Gastrocnemius medialis (tissue), 4 donors: ENCODE measurements around the gene PAPPA2. TPM values are rescaled to one million over a fixed set of nuclear protein-coding genes. Genes with fewer than 3 reads are reported as not detected.

Experiments used
- ATAC-seq, 2 donors: fragments of 150-250 bp; one replicate each; pipeline ENCODE4 v1.9.1; 2016
- DNase-seq, 2 donors: peaks; one replicate each; pipeline ENCODE4 v3.0.0-alpha.2; 2019
- H3K27ac ChIP-seq, 4 donors: fragments of 200-600 bp; sonication (generic); 1 replicate in 1 of 4; 2 replicates in 3 of 4; pipeline ENCODE4 v1.5.1; 2016 to 2018; ENCODE audit warnings: mild to moderate bottlenecking in 2 of 4, moderate library complexity in 1 of 4
- H3K27me3 ChIP-seq, 3 donors: fragments of 200-600 bp; sonication (generic) in 2 of 3; 1 replicate in 1 of 3; 2 replicates in 2 of 3; pipeline versions ENCODE4 v1.5.1 to v1.6.0; 2016 to 2019; ENCODE audit warnings: mild to moderate bottlenecking in 1 of 3, moderate library complexity in 1 of 3
- H3K36me3 ChIP-seq, 2 donors: fragments of 200-600 bp; sonication (generic) in 1 of 2; one replicate each; pipeline ENCODE4 v1.5.1; 2017 to 2018
- H3K4me1 ChIP-seq, 2 donors: fragments of 200-600 bp; sonication (generic) in 1 of 2; one replicate each; pipeline ENCODE4 v1.5.1; 2016 to 2017; ENCODE audit warnings: mild to moderate bottlenecking in 2 of 2
- H3K4me3 ChIP-seq, 4 donors: fragments of 200-600 bp; sonication (generic) in 3 of 4; 1 replicate in 1 of 4; 2 replicates in 3 of 4; pipeline ENCODE4 v1.5.1; 2016 to 2019; ENCODE audit warnings: mild to moderate bottlenecking in 2 of 4
- H3K9me3 ChIP-seq, 3 donors: fragments of 200-600 bp; sonication (generic) in 2 of 3; 1 replicate in 1 of 3; 2 replicates in 2 of 3; pipeline ENCODE4 v1.5.1; 2016 to 2019
- POLR2A ChIP-seq, 2 donors: fragments of 450-650 bp; IDR thresholded peaks; one replicate each; pipeline ENCODE4 v1.6.1; 2017; ENCODE audit warnings: antibody characterized with exemption in 2 of 2, mild to moderate bottlenecking in 2 of 2, moderate library complexity in 2 of 2
- in situ Hi-C, 4 donors: fragments of 200-750 bp; cut with MboI; loops; one replicate each; pipeline versions ENCODE4 v1.15.0 to v1.8.0; 2017; ENCODE audit warnings: low sequenced_read_pairs in 4 of 4
- intact Hi-C: fragments of 100-400 bp; cut with DNase I; formaldehyde crosslinking; loops from one replicate; pipeline ENCODE4 v1.15.1; 2023; ENCODE audit warnings: low total_unique reads
- total RNA-seq, 4 donors: library from RNA; depleted of rRNA; stranded (reverse); fragments of >200 nt; gene quantifications; one replicate each; pipeline versions ENCODE4 v1.1.0 to v1.2.3, GENCODE V29; 2016
- TF ChIP-seq, protein P1 (sequence below), 5 experiments: fragments of 450-650 bp in 3 of 5; fragments of 200-600 bp in 2 of 5; sonication (generic) in 2 of 5; IDR thresholded peaks in 4 of 5; conservative IDR thresholded peaks in 1 of 5; 1 replicate in 4 of 5; 2 replicates in 1 of 5; pipeline ENCODE4 v1.5.1; 2016 to 2019; ENCODE audit warnings: antibody characterized with exemption in 5 of 5, mild to moderate bottlenecking in 3 of 5, moderate library complexity in 3 of 5

PAPPA2 gene
- total RNA-seq, 4 donors from 2014 or later: 0.11 TPM; not detected in 3

GRCh38 chr1:176735201-176735600, 272.2 kb downstream of the PAPPA2 start:
- ATAC-seq (no peak), DNase-seq (no peak)
- H3K36me3 ChIP-seq: no peaks in the 10 kb centered on the region
- H3K27me3 ChIP-seq: no peaks in the 10 kb centered on the region
- H3K9me3 ChIP-seq: no peaks in the 10 kb centered on the region
- no peaks in the 10 kb centered on the region for H3K4me1 ChIP-seq
- no peak overlapping the region for H3K27ac ChIP-seq
- in situ Hi-C loops: no loop called here
- intact Hi-C loops: no loop called here
- TF ChIP-seq, protein P1, sequence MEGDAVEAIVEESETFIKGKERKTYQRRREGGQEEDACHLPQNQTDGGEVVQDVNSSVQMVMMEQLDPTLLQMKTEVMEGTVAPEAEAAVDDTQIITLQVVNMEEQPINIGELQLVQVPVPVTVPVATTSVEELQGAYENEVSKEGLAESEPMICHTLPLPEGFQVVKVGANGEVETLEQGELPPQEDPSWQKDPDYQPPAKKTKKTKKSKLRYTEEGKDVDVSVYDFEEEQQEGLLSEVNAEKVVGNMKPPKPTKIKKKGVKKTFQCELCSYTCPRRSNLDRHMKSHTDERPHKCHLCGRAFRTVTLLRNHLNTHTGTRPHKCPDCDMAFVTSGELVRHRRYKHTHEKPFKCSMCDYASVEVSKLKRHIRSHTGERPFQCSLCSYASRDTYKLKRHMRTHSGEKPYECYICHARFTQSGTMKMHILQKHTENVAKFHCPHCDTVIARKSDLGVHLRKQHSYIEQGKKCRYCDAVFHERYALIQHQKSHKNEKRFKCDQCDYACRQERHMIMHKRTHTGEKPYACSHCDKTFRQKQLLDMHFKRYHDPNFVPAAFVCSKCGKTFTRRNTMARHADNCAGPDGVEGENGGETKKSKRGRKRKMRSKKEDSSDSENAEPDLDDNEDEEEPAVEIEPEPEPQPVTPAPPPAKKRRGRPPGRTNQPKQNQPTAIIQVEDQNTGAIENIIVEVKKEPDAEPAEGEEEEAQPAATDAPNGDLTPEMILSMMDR (IDR thresholded peaks at IDR 0.05 in 4 of 5, conservative IDR thresholded peaks at IDR 0.05 in 1 of 5): no peak
- no peak for TF ChIP-seq POLR2A (IDR thresholded peaks at IDR 0.05)
- H3K4me3 ChIP-seq: no peak overlapping the region

GRCh38 chr1:176736015-176736414, 273.0 kb downstream of the PAPPA2 start:
- Histone ChIP-seq H3K9me3 (no peaks in the 10 kb centered on the region), H3K4me1 (no peaks in the 10 kb centered on the region), H3K27ac (no peak overlapping the region), H3K27me3 (no peaks in the 10 kb centered on the region), H3K4me3 (no peak overlapping the region), H3K36me3 (no peaks in the 10 kb centered on the region)
- intact Hi-C loops: no loop called here
- DNase-seq (no peak), ATAC-seq (no peak)
- no peak for TF ChIP-seq POLR2A (IDR thresholded peaks at IDR 0.05)
- TF ChIP-seq, protein P1 (IDR thresholded peaks at IDR 0.05 in 4 of 5, conservative IDR thresholded peaks at IDR 0.05 in 1 of 5): no peak
- in situ Hi-C loops: no loop called here

GRCh38 chr1:176741181-176741580, 278.2 kb downstream of the PAPPA2 start:
- no peaks in the 10 kb centered on the region for H3K27me3 ChIP-seq
- no peak overlapping the region for H3K27ac ChIP-seq
- ATAC-seq (no peak), DNase-seq (no peak)
- intact Hi-C loops: no loop called here
- no peak for TF ChIP-seq POLR2A (IDR thresholded peaks at IDR 0.05)
- TF ChIP-seq, protein P1 (IDR thresholded peaks at IDR 0.05 in 4 of 5, conservative IDR thresholded peaks at IDR 0.05 in 1 of 5): no peak
- no peaks in the 10 kb centered on the region for H3K4me1 ChIP-seq
- in situ Hi-C loops: no loop called here
- no peak overlapping the region for H3K4me3 ChIP-seq
- no peaks in the 10 kb centered on the region for H3K36me3 ChIP-seq
- H3K9me3 ChIP-seq: no peaks in the 10 kb centered on the region

DNA sequence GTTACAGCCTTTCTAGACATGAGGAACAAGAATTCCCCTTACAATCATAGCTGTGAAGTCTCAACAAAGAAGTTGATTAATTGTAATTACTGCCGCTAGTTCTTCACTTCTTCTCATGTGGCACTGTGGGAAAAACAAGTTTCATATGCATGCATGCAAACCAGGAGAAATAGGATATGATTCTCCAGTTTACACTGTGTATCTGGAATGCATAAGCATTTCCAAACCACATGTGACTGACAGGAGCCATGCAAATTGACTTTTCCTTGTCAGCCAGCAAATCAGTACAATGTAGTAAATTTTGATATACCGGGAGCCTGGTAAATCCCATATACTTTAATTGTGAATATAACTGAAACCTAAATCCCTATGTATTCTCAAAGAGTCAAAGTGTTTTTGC, 279.3 kb downstream of the PAPPA2 start:
- no peak for TF ChIP-seq POLR2A (IDR thresholded peaks at IDR 0.05)
- TF ChIP-seq, protein P1 (IDR thresholded peaks at IDR 0.05 in 4 of 5, conservative IDR thresholded peaks at IDR 0.05 in 1 of 5): no peak
- intact Hi-C loops (no loop called here), in situ Hi-C loops (no loop called here)
- DNase-seq: no peak
- no peak for ATAC-seq
- Histone ChIP-seq H3K27me3 (no peaks in the 10 kb centered on the region), H3K27ac (no peak overlapping the region), H3K4me1 (no peaks in the 10 kb centered on the region), H3K36me3 (no peaks in the 10 kb centered on the region), H3K9me3 (no peaks in the 10 kb centered on the region), H3K4me3 (no peak overlapping the region)

GRCh38 chr1:176744142-176744541, 281.2 kb downstream of the PAPPA2 start:
- DNase-seq (no peak), ATAC-seq (no peak)
- Histone ChIP-seq H3K27ac (no peak overlapping the region), H3K4me3 (no peak overlapping the region), H3K9me3 (no peaks in the 10 kb centered on the region), H3K36me3 (no peaks in the 10 kb centered on the region), H3K27me3 (no peaks in the 10 kb centered on the region), H3K4me1 (no peaks in the 10 kb centered on the region)
- TF ChIP-seq POLR2A (IDR thresholded peaks at IDR 0.05): no peak
- TF ChIP-seq, protein P1 (IDR thresholded peaks at IDR 0.05 in 4 of 5, conservative IDR thresholded peaks at IDR 0.05 in 1 of 5): no peak
- intact Hi-C loops: no loop called here
- in situ Hi-C loops: no loop called here
